Glutamatergic neuron (in vitro differentiated cells): ENCODE results near the gene SLC35G2. TPM values are rescaled to one million over a fixed set of nuclear protein-coding genes. Genes with fewer than 3 reads are reported as not detected.
A peak's percentile ranks its signal among the peaks of the same experiment; 100 is the strongest.

ENCODE experiments used
- DNase-seq: peaks from one replicate; pipeline ENCODE4 v3.0.0; 2022
- H3K27ac Mint-ChIP-seq: one replicate; pipeline ENCODE4 v1.8.0; 2020; ENCODE audit warnings: mild to moderate bottlenecking, mixed read lengths, inconsistent platforms; ENCODE audit not compliant: unreplicated experiment
- H3K27me3 Mint-ChIP-seq: one replicate; pipeline ENCODE4 v1.8.0; 2020; ENCODE audit warnings: mild to moderate bottlenecking, moderate library complexity, mixed read lengths, inconsistent platforms; ENCODE audit not compliant: unreplicated experiment
- H3K36me3 Mint-ChIP-seq: one replicate; pipeline ENCODE4 v1.8.0; 2020; ENCODE audit warnings: mild to moderate bottlenecking, mixed read lengths, inconsistent platforms; ENCODE audit not compliant: unreplicated experiment
- H3K4me1 Mint-ChIP-seq: one replicate; pipeline ENCODE4 v1.8.0; 2020; ENCODE audit warnings: mild to moderate bottlenecking, low read depth, mixed read lengths, inconsistent platforms; ENCODE audit not compliant: unreplicated experiment
- H3K4me3 Mint-ChIP-seq: one replicate; pipeline ENCODE4 v1.8.0; 2020; ENCODE audit warnings: mild to moderate bottlenecking, mixed read lengths, inconsistent platforms; ENCODE audit not compliant: unreplicated experiment
- H3K9me3 Mint-ChIP-seq: one replicate; pipeline ENCODE4 v1.8.0; 2020; ENCODE audit warnings: mild to moderate bottlenecking, moderate library complexity, mixed read lengths, inconsistent platforms; ENCODE audit not compliant: unreplicated experiment
- CTCF ChIP-seq: fragments of 200-600 bp; sonication (generic); IDR thresholded peaks from one replicate; pipeline ENCODE4 v1.5.0; 2021; ENCODE audit not compliant: partially characterized antibody, unreplicated experiment
- total RNA-seq: library from RNA; stranded (reverse); fragmentation: NEBNext Ultra II Directional; extraction: Animal tissue kit (Norgen Biotek cat#: 25700); gene quantifications from one replicate; pipeline ENCODE4 v1.2.1, GENCODE V29; 2021; ENCODE audit not compliant: unreplicated experiment

SLC35G2 gene
- total RNA-seq, 1 donor from 2014 or later, result 22.6 TPM

- TF ChIP-seq CTCF, result no peak
- peaks cover 36% of the 10 kb centered on the region for H3K4me1 Mint-ChIP-seq
- H3K36me3 Mint-ChIP-seq, result peaks cover 4% of the 10 kb centered on the region
- no peaks in the 10 kb centered on the region for H3K9me3 Mint-ChIP-seq
- H3K27me3 Mint-ChIP-seq, result no peaks in the 10 kb centered on the region
- H3K4me3 Mint-ChIP-seq, result no peak overlapping the region
- no peak for DNase-seq
- peak overlapping the region; percentile 91 for H3K27ac Mint-ChIP-seq
These were observed 16.3 kb downstream of the SLC35G2 start for GRCh38 chr3:136835089-136835812.

- Mint-ChIP-seq H3K4me3 (peak overlapping the region; percentile 49), H3K27me3 (no peaks in the 10 kb centered on the region), H3K9me3 (no peaks in the 10 kb centered on the region), H3K4me1 (peaks cover 36% of the 10 kb centered on the region), H3K36me3 (peaks cover under 1% of the 10 kb centered on the region), H3K27ac (peak overlapping the region; percentile 91)
- no peak for TF ChIP-seq CTCF
- DNase-seq, result no peak
These were observed 17.0 kb downstream of the SLC35G2 start for GRCh38 chr3:136835813-136836510.

- DNase-seq, result no peak
- Mint-ChIP-seq H3K36me3 (no peaks in the 10 kb centered on the region), H3K4me1 (peaks cover 36% of the 10 kb centered on the region), H3K27ac (peak overlapping the region; percentile 91), H3K9me3 (no peaks in the 10 kb centered on the region), H3K27me3 (no peaks in the 10 kb centered on the region), H3K4me3 (peak overlapping the region; percentile 49)
- no peak for TF ChIP-seq CTCF
These were observed 17.7 kb downstream of the SLC35G2 start for GRCh38 chr3:136836511-136837156.

GRCh38 chr3:136838641-136839555 is 20.0 kb downstream of the SLC35G2 start:
- Mint-ChIP-seq H3K4me1 (peaks cover 40% of the 10 kb centered on the region), H3K27ac (peak overlapping the region; percentile 13), H3K36me3 (no peaks in the 10 kb centered on the region), H3K4me3 (no peak overlapping the region), H3K27me3 (no peaks in the 10 kb centered on the region), H3K9me3 (peaks cover 4% of the 10 kb centered on the region)
- TF ChIP-seq CTCF, result no peak
- DNase-seq, result no peak
